Neural progenitor cell (in vitro differentiated cells): ENCODE results near the gene CEP57.

Experiments
- CTCF ChIP-seq: fragments of 200-600 bp; sonication (generic); IDR thresholded peaks from 2 replicates; pipeline ENCODE4 v1.5.1; 2017; ENCODE audit warnings: antibody characterized with exemption, mild to moderate bottlenecking
- EZH2 ChIP-seq: fragments of 200-600 bp; sonication (generic); IDR thresholded peaks from 2 replicates; pipeline ENCODE4 v1.6.1; 2017; ENCODE audit warnings: antibody characterized with exemption, mild to moderate bottlenecking, moderate library complexity

DNA sequence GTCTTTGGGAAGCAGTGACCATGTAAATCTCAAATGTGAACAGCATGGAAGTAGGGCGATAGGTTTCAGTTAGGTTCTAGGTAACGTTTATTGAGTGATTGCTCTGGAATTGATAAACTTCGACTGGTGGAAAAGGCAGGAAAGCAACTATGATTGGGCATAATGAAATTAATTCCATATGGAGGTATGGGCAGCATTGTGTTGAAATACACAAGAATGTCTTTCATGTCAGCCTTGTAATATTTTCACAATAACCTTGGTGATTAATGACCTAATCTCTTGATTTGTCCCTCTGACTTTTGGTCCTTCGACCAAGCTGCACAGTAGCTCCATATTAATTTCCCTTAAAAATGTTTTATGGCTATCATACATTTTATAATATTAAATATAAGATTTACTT lies 2.8 kb downstream of the CEP57 start:
- TF ChIP-seq CTCF, result no peak
- TF ChIP-seq EZH2, result no peak
